ENCODE measurements around the gene TRIML2. TPM values are rescaled to one million over a fixed set of nuclear protein-coding genes. Genes with fewer than 3 reads are reported as not detected.

TRIML2 gene
- polyA plus RNA-seq, 1 of the 3 experiments (the other 2 are of a cell fraction): not detected

DNA sequence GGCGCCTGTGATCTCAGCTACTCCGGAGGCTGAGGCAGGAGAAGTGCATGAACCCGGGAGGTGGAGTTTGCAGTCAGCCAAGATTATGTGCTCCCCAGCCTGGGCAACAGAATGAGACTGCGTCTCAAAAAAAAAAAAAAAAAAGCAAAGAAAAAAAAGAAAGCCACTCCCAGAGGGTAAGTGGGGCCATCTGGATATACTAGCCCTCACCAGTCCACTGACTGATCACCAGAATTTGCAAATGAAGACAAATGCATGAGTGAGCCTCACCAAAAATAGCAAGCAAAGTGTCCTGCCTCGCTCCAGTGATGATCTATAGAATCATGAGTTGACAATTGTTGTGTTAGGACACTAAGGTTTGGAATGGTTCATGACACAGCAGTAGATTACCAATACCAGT lies 66.2 kb downstream of the TRIML2 start:
- ChIA-PET CTCF (no interaction called here), POLR2A (no interaction called here)
- H3K9ac ChIP-seq: no peak overlapping the region
- H3F3A ChIP-seq (replicated peaks; ENCODE audit: insufficient read depth): no peaks in the 10 kb centered on the region
- no peaks in the 10 kb centered on the region for H3K4me1 ChIP-seq (ENCODE audit: control insufficient read depth in 1 of 2, insufficient read depth in 2 of 2, low read depth in 1 of 2, low read length in 1 of 2)
- H3K27me3 ChIP-seq (ENCODE audit: insufficient read depth): no peaks in the 10 kb centered on the region
- H4K20me1 ChIP-seq (ENCODE audit: insufficient read depth): no peaks in the 10 kb centered on the region
- H3K4me3 ChIP-seq (ENCODE audit: low read depth in 2 of 2, low read length in 1 of 2): no peak overlapping the region
- 42% methylated on average over 5 of the region's 5 CpGs for WGBS (ENCODE audit: low lambda C conversion rate)
- TF ChIP-seq, protein P1, sequence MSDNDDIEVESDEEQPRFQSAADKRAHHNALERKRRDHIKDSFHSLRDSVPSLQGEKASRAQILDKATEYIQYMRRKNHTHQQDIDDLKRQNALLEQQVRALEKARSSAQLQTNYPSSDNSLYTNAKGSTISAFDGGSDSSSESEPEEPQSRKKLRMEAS (IDR thresholded peaks at IDR 0.05; ENCODE audit: low read depth): no peak
- TF ChIP-seq JUND (IDR thresholded peaks at IDR 0.05): no peak
- TF ChIP-seq, protein P2, sequence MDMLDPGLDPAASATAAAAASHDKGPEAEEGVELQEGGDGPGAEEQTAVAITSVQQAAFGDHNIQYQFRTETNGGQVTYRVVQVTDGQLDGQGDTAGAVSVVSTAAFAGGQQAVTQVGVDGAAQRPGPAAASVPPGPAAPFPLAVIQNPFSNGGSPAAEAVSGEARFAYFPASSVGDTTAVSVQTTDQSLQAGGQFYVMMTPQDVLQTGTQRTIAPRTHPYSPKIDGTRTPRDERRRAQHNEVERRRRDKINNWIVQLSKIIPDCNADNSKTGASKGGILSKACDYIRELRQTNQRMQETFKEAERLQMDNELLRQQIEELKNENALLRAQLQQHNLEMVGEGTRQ (IDR thresholded peaks at IDR 0.05; ENCODE audit: borderline replicate concordance, low read depth, low read length): no peak
- TF ChIP-seq, protein P3, sequence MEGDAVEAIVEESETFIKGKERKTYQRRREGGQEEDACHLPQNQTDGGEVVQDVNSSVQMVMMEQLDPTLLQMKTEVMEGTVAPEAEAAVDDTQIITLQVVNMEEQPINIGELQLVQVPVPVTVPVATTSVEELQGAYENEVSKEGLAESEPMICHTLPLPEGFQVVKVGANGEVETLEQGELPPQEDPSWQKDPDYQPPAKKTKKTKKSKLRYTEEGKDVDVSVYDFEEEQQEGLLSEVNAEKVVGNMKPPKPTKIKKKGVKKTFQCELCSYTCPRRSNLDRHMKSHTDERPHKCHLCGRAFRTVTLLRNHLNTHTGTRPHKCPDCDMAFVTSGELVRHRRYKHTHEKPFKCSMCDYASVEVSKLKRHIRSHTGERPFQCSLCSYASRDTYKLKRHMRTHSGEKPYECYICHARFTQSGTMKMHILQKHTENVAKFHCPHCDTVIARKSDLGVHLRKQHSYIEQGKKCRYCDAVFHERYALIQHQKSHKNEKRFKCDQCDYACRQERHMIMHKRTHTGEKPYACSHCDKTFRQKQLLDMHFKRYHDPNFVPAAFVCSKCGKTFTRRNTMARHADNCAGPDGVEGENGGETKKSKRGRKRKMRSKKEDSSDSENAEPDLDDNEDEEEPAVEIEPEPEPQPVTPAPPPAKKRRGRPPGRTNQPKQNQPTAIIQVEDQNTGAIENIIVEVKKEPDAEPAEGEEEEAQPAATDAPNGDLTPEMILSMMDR (IDR thresholded peaks at IDR 0.05): no peak
- TF ChIP-seq SMC3 (IDR thresholded peaks at IDR 0.05; ENCODE audit: low read depth, low read length): no peak
- TF ChIP-seq, protein P4, sequence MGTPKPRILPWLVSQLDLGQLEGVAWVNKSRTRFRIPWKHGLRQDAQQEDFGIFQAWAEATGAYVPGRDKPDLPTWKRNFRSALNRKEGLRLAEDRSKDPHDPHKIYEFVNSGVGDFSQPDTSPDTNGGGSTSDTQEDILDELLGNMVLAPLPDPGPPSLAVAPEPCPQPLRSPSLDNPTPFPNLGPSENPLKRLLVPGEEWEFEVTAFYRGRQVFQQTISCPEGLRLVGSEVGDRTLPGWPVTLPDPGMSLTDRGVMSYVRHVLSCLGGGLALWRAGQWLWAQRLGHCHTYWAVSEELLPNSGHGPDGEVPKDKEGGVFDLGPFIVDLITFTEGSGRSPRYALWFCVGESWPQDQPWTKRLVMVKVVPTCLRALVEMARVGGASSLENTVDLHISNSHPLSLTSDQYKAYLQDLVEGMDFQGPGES (IDR thresholded peaks at IDR 0.05; ENCODE audit: low read depth, low read length): no peak
- TF ChIP-seq CHD2 (IDR thresholded peaks at IDR 0.05; ENCODE audit: low read length, partially characterized antibody): no peak
- TF ChIP-seq, protein P5, sequence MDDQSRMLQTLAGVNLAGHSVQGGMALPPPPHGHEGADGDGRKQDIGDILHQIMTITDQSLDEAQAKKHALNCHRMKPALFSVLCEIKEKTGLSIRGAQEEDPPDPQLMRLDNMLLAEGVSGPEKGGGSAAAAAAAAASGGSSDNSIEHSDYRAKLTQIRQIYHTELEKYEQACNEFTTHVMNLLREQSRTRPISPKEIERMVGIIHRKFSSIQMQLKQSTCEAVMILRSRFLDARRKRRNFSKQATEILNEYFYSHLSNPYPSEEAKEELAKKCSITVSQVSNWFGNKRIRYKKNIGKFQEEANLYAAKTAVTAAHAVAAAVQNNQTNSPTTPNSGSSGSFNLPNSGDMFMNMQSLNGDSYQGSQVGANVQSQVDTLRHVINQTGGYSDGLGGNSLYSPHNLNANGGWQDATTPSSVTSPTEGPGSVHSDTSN (IDR thresholded peaks at IDR 0.05): no peak
- no peak for TF ChIP-seq SIN3A (IDR thresholded peaks at IDR 0.05; ENCODE audit: borderline replicate concordance, low read depth, low read length)
- TF ChIP-seq RAD21 (IDR thresholded peaks at IDR 0.05; ENCODE audit: low read length): no peak
- no peak for TF ChIP-seq FOSL2 (IDR thresholded peaks at IDR 0.05; ENCODE audit: borderline replicate concordance, low read depth)
- no peaks in the 10 kb centered on the region for H3K9me3 ChIP-seq
- no peak overlapping the region for H3K4me2 ChIP-seq
- H3K36me3 ChIP-seq (replicated peaks in 1 of 2; ENCODE audit: control insufficient read depth in 1 of 2, insufficient read depth in 2 of 2, low read length in 1 of 2): no peaks in the 10 kb centered on the region
- DNase-seq: no peak
- H2AFZ ChIP-seq (ENCODE audit: low read depth): no peak overlapping the region
- H3K9me2 ChIP-seq: no peaks in the 10 kb centered on the region
- H3K79me2 ChIP-seq (ENCODE audit: insufficient read depth): no peaks in the 10 kb centered on the region
- H3K27ac ChIP-seq (ENCODE audit: low read depth in 2 of 2, low read length in 1 of 2): no peak overlapping the region

DNA sequence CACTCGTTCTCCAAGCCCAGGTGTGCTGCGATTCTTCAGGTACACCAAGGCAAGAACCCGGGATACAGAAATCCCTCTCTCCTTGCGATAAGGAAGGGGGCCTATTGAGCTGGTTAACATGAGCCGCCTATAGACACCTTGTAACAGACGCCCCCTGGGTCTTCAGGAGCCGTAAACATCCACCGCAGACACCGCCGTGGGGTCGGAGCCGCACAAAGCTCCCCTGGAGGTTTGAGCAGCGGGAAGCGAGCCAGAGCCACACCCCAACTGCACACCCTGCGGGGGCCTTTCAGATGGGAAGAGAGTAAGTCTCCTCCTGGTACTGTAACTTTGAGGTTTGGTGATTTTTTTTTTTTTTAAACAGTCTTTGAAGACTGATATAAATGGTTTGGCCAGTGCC lies 67.2 kb downstream of the TRIML2 start:
- no peak overlapping the region for H2AFZ ChIP-seq (ENCODE audit: low read depth)
- ChIA-PET CTCF (no interaction called here), POLR2A (no interaction called here)
- no peak for TF ChIP-seq SIN3A (IDR thresholded peaks at IDR 0.05; ENCODE audit: borderline replicate concordance, low read depth, low read length)
- H3K9me2 ChIP-seq: no peaks in the 10 kb centered on the region
- no peak overlapping the region for H3K4me3 ChIP-seq (ENCODE audit: low read depth in 2 of 2, low read length in 1 of 2)
- 83% methylated on average over 9 of the region's 15 CpGs for WGBS (ENCODE audit: low lambda C conversion rate)
- H3K9ac ChIP-seq: no peak overlapping the region
- no peaks in the 10 kb centered on the region for H3K36me3 ChIP-seq (replicated peaks in 1 of 2; ENCODE audit: control insufficient read depth in 1 of 2, insufficient read depth in 2 of 2, low read length in 1 of 2)
- H3F3A ChIP-seq (replicated peaks; ENCODE audit: insufficient read depth): no peaks in the 10 kb centered on the region
- no peaks in the 10 kb centered on the region for H3K79me2 ChIP-seq (ENCODE audit: insufficient read depth)
- H3K27me3 ChIP-seq (ENCODE audit: insufficient read depth): no peaks in the 10 kb centered on the region
- no peak for DNase-seq
- H3K4me2 ChIP-seq: no peak overlapping the region
- H3K4me1 ChIP-seq (ENCODE audit: control insufficient read depth in 1 of 2, insufficient read depth in 2 of 2, low read depth in 1 of 2, low read length in 1 of 2): no peaks in the 10 kb centered on the region
- H3K27ac ChIP-seq (ENCODE audit: low read depth in 2 of 2, low read length in 1 of 2): no peak overlapping the region
- H3K9me3 ChIP-seq: no peaks in the 10 kb centered on the region
- H4K20me1 ChIP-seq (ENCODE audit: insufficient read depth): no peaks in the 10 kb centered on the region
